HepG2 (cell line): ENCODE data around the gene FAM219B. TPM values are rescaled to one million over a fixed set of nuclear protein-coding genes. Genes with fewer than 3 reads are reported as not detected.

ENCODE experiments used
- ARNT2 ChIP-seq: sonication (generic); formaldehyde crosslinking; IDR thresholded peaks from 2 replicates; pipeline ENCODE4 v1.8.0; 2022; ENCODE audit warnings: mild to moderate bottlenecking, low read depth, missing genetic modification reagents, moderate library complexity
- DMAP1 ChIP-seq: IDR thresholded peaks from 2 replicates; pipeline ENCODE4 v1.6.1; 2016
- EP300 ChIP-seq, 3 experiments: sonication (generic) in 1 of 3; formaldehyde crosslinking in 1 of 3; IDR thresholded peaks; 2 replicates each; pipeline versions ENCODE4 v1.5.1 to v1.6.1; 2011 to 2020; ENCODE audit warnings: low read depth in 2 of 3, low read length in 2 of 3, borderline replicate concordance in 1 of 3, improper control_type of control experiment in 1 of 3, mild to moderate bottlenecking in 1 of 3, missing genetic modification reagents in 1 of 3, moderate library complexity in 1 of 3
- ETV5 ChIP-seq: IDR thresholded peaks from 2 replicates; pipeline ENCODE4 v1.6.1; 2018; ENCODE audit warnings: missing biosample characterization, missing genetic modification reagents, inconsistent platforms, borderline replicate concordance
- GTF3A ChIP-seq: sonication (generic); formaldehyde crosslinking; conservative IDR thresholded peaks from 2 replicates; pipeline ENCODE4 v1.4.0; 2020; ENCODE audit warnings: mild to moderate bottlenecking, missing genetic modification reagents
- IRX3 ChIP-seq: sonication (generic); formaldehyde crosslinking; IDR thresholded peaks from 2 replicates; pipeline ENCODE4 v1.8.1; 2023; ENCODE audit warnings: mild to moderate bottlenecking, low read depth, missing genetic modification reagents, borderline replicate concordance
- MIXL1 ChIP-seq: IDR thresholded peaks from 2 replicates; pipeline ENCODE4 v1.6.1; 2016
- PAX8 ChIP-seq: sonication (generic); formaldehyde crosslinking; IDR thresholded peaks from 2 replicates; pipeline ENCODE4 v1.8.0; 2022; ENCODE audit warnings: mild to moderate bottlenecking, missing genetic modification reagents, borderline replicate concordance
- RARA ChIP-seq: IDR thresholded peaks from 2 replicates; pipeline ENCODE4 v1.6.1; 2016; ENCODE audit warnings: missing genetic modification reagents, missing compliant biosample characterization
- TMF1 ChIP-seq: sonication (generic); formaldehyde crosslinking; IDR thresholded peaks from 2 replicates; pipeline ENCODE4 v1.8.1; 2022; ENCODE audit warnings: low read depth, missing genetic modification reagents
- YEATS4 ChIP-seq: sonication (generic); formaldehyde crosslinking; IDR thresholded peaks from 2 replicates; pipeline ENCODE4 v1.4.0; 2020; ENCODE audit warnings: missing genetic modification reagents, borderline replicate concordance
- ZNF121 ChIP-seq: sonication (generic); formaldehyde crosslinking; IDR thresholded peaks from 2 replicates; pipeline ENCODE4 v1.5.0; 2020; ENCODE audit warnings: mild to moderate bottlenecking, missing genetic modification reagents
- ZNF460 ChIP-seq: sonication (generic); formaldehyde crosslinking; IDR thresholded peaks from 2 replicates; pipeline ENCODE4 v1.5.1; 2020; ENCODE audit warnings: missing genetic modification reagents, mild to moderate bottlenecking, borderline replicate concordance
- ZNF614 ChIP-seq: IDR thresholded peaks from 2 replicates; pipeline ENCODE4 v1.6.1; 2018; ENCODE audit warnings: missing biosample characterization, missing genetic modification reagents, inconsistent platforms, borderline replicate concordance
- polyA plus RNA-seq, 8 experiments: library from polyadenylated mRNA; depleted of rRNA in 3 of 8; stranded (reverse) in 7 of 8; unstranded in 1 of 8; fragments of >200 nt; fragmentation: Illumina TruSeq in 4 of 8; extraction: Trizol in 4 of 8; gene quantifications; 2 replicates each; pipeline versions ENCODE4 v1.2.1 to v1.2.3, GENCODE V29; 2011 to 2016; ENCODE audit warnings: low read depth in 4 of 8, missing spikeins in 1 of 8, mixed read lengths in 1 of 8; ENCODE audit not compliant: insufficient read depth in 1 of 8
- total RNA-seq, 5 experiments: library from RNA; depleted of rRNA; stranded (reverse); fragments of >200 nt; fragmentation: Illumina TruSeq; extraction: Trizol; gene quantifications; 2 replicates each; pipeline ENCODE4 v1.2.3, GENCODE V29; 2016; ENCODE audit warnings: low read depth in 1 of 5
- TF ChIP-seq, protein P1 (sequence below): sonication (generic); formaldehyde crosslinking; IDR thresholded peaks from 2 replicates; pipeline ENCODE4 v1.5.1; 2020; ENCODE audit warnings: mild to moderate bottlenecking, missing genetic modification reagents, borderline replicate concordance
- TF ChIP-seq, protein P2 (sequence below): IDR thresholded peaks from 2 replicates; pipeline ENCODE4 v1.4.0; 2020; ENCODE audit warnings: mild to moderate bottlenecking, missing genetic modification reagents
- TF ChIP-seq, protein P3 (sequence below): sonication (generic); formaldehyde crosslinking; IDR thresholded peaks from 2 replicates; pipeline ENCODE4 v1.5.1; 2020; ENCODE audit warnings: missing genetic modification reagents, mild to moderate bottlenecking, borderline replicate concordance

Gene FAM219B
- total and polyA plus RNA-seq, 2 of the 13 experiments (the other 11 are each of a cell fraction or from before 2014, with no cell fraction given): 36.6 to 50.2 TPM

DNA sequence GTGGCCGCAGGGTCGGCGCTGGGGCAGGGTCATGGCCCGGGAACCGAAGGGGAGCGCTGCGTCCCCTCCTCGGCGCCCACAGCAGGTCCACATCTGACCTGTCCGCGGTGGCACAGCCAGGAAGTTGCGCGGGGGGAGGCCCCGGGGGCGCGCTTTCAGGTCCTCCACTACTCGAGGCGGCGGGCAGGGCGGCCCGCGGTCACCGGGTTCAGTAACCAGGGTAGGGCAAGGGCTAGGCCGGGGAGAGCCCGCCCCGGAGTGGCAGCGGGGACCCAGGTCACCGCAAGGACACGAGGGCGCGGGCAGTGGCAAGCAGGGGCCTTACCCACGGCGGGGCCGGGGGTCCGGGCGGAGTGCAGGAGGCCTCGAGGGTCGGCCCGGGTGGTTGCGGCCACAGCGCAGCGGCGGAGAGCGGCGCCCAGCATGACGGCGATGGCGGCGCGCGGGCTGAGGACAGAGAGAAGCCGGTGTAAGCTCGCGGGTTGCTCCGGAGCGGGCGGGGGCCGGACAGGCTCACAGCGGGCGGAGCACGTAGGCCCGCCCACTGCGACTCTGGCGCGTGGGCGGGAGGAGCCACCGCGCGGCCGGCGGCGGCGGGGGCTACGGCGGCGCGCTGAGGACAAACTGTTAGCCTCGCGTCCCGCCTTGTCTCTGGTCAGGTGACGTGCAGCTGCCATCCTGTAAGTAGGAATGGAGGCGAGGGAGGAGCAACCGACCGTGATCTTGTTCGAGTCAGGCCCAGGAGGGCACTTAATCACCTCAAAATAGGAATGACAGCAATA lies 31.1 kb upstream of the FAM219B start, which contains the start of gene COX5A (continued):
- peak; percentile 69; the same call in 1 of the 2 replicates for TF ChIP-seq ZNF614
- TF ChIP-seq YEATS4 (CRISPR knock-in tag): peak; percentile 96
- peak; percentile 94; the same call in 1 of the 2 replicates for TF ChIP-seq TMF1 (CRISPR knock-in tag)
- TF ChIP-seq ARNT2 (CRISPR knock-in tag): peak; percentile 64
- TF ChIP-seq, protein P1, sequence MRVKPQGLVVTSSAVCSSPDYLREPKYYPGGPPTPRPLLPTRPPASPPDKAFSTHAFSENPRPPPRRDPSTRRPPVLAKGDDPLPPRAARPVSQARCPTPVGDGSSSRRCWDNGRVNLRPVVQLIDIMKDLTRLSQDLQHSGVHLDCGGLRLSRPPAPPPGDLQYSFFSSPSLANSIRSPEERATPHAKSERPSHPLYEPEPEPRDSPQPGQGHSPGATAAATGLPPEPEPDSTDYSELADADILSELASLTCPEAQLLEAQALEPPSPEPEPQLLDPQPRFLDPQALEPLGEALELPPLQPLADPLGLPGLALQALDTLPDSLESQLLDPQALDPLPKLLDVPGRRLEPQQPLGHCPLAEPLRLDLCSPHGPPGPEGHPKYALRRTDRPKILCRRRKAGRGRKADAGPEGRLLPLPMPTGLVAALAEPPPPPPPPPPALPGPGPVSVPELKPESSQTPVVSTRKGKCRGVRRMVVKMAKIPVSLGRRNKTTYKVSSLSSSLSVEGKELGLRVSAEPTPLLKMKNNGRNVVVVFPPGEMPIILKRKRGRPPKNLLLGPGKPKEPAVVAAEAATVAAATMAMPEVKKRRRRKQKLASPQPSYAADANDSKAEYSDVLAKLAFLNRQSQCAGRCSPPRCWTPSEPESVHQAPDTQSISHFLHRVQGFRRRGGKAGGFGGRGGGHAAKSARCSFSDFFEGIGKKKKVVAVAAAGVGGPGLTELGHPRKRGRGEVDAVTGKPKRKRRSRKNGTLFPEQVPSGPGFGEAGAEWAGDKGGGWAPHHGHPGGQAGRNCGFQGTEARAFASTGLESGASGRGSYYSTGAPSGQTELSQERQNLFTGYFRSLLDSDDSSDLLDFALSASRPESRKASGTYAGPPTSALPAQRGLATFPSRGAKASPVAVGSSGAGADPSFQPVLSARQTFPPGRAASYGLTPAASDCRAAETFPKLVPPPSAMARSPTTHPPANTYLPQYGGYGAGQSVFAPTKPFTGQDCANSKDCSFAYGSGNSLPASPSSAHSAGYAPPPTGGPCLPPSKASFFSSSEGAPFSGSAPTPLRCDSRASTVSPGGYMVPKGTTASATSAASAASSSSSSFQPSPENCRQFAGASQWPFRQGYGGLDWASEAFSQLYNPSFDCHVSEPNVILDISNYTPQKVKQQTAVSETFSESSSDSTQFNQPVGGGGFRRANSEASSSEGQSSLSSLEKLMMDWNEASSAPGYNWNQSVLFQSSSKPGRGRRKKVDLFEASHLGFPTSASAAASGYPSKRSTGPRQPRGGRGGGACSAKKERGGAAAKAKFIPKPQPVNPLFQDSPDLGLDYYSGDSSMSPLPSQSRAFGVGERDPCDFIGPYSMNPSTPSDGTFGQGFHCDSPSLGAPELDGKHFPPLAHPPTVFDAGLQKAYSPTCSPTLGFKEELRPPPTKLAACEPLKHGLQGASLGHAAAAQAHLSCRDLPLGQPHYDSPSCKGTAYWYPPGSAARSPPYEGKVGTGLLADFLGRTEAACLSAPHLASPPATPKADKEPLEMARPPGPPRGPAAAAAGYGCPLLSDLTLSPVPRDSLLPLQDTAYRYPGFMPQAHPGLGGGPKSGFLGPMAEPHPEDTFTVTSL: no peak
- TF ChIP-seq DMAP1: peak; percentile 59; the same call in 1 of the 2 replicates
- peak; percentile 91; the same call in 1 of the 2 replicates for TF ChIP-seq IRX3
- 0 out of 2 replicates have a peak, but pooled peaks have one; percentile 41 for TF ChIP-seq ZNF121 (CRISPR knock-in tag)
- no peak for TF ChIP-seq ZNF460 (CRISPR knock-in tag)
- TF ChIP-seq ETV5: peak; percentile 68; the same call in 1 of the 2 replicates
- peak; percentile 90 for TF ChIP-seq RARA (CRISPR knock-in tag)
- TF ChIP-seq, protein P2, sequence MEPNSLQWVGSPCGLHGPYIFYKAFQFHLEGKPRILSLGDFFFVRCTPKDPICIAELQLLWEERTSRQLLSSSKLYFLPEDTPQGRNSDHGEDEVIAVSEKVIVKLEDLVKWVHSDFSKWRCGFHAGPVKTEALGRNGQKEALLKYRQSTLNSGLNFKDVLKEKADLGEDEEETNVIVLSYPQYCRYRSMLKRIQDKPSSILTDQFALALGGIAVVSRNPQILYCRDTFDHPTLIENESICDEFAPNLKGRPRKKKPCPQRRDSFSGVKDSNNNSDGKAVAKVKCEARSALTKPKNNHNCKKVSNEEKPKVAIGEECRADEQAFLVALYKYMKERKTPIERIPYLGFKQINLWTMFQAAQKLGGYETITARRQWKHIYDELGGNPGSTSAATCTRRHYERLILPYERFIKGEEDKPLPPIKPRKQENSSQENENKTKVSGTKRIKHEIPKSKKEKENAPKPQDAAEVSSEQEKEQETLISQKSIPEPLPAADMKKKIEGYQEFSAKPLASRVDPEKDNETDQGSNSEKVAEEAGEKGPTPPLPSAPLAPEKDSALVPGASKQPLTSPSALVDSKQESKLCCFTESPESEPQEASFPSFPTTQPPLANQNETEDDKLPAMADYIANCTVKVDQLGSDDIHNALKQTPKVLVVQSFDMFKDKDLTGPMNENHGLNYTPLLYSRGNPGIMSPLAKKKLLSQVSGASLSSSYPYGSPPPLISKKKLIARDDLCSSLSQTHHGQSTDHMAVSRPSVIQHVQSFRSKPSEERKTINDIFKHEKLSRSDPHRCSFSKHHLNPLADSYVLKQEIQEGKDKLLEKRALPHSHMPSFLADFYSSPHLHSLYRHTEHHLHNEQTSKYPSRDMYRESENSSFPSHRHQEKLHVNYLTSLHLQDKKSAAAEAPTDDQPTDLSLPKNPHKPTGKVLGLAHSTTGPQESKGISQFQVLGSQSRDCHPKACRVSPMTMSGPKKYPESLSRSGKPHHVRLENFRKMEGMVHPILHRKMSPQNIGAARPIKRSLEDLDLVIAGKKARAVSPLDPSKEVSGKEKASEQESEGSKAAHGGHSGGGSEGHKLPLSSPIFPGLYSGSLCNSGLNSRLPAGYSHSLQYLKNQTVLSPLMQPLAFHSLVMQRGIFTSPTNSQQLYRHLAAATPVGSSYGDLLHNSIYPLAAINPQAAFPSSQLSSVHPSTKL (CRISPR knock-in tag): peak; percentile 53; the same call in 1 of the 2 replicates
- no peak for TF ChIP-seq MIXL1 (CRISPR knock-in tag)
- 0 out of 2 replicates have a peak, but pooled peaks have one; percentile 52 for TF ChIP-seq GTF3A (CRISPR knock-in tag)
- TF ChIP-seq PAX8: 0 out of 2 replicates have a peak, but pooled peaks have one; percentile 36
- TF ChIP-seq EP300 (IDR thresholded peaks at IDR 0.05; ENCODE audit: low read depth in 2 of 2, low read length in 2 of 2): no peak
- TF ChIP-seq EP300 (CRISPR knock-in tag; IDR thresholded peaks at IDR 0.05; ENCODE audit: borderline replicate concordance): no peak
- TF ChIP-seq, protein P3, sequence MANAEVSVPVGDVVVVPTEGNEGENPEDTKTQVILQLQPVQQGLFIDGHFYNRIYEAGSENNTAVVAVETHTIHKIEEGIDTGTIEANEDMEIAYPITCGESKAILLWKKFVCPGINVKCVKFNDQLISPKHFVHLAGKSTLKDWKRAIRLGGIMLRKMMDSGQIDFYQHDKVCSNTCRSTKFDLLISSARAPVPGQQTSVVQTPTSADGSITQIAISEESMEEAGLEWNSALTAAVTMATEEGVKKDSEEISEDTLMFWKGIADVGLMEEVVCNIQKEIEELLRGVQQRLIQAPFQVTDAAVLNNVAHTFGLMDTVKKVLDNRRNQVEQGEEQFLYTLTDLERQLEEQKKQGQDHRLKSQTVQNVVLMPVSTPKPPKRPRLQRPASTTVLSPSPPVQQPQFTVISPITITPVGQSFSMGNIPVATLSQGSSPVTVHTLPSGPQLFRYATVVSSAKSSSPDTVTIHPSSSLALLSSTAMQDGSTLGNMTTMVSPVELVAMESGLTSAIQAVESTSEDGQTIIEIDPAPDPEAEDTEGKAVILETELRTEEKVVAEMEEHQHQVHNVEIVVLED (CRISPR knock-in tag): peak; percentile 82
